Cardiac muscle cell (in vitro differentiated cells and primary cell): Measurements from ENCODE around the gene AFG1L. TPM values are rescaled to one million over a fixed set of nuclear protein-coding genes. Genes with fewer than 3 reads are reported as not detected.

Experiments used
- DNase-seq, 2 donors: peaks; one replicate each; pipeline versions ENCODE4 v3.0.0 to v3.0.0-alpha.2; 2010 to 2017; ENCODE audit warnings: low read depth in 1 of 2, low spot score in 1 of 2
- H3K27ac ChIP-seq: fragments of 200-600 bp; sonication (generic); 2 replicates; pipeline ENCODE4 v1.5.1; 2016
- H3K27me3 ChIP-seq: fragments of 200-600 bp; sonication (generic); 2 replicates; pipeline ENCODE4 v1.6.0; 2016; ENCODE audit warnings: control low read depth
- H3K36me3 ChIP-seq: fragments of 200-600 bp; sonication (generic); 2 replicates; pipeline ENCODE4 v1.5.1; 2016; ENCODE audit warnings: control low read depth
- H3K4me1 ChIP-seq: fragments of 200-600 bp; sonication (generic); 2 replicates; pipeline ENCODE4 v1.8.1; 2017; ENCODE audit warnings: low read depth, mild to moderate bottlenecking, mixed run types
- H3K4me3 ChIP-seq: fragments of 200-600 bp; sonication (generic); 2 replicates; pipeline ENCODE4 v1.5.1; 2016; ENCODE audit warnings: mild to moderate bottlenecking
- H3K9me3 ChIP-seq: fragments of 200-600 bp; sonication (generic); 2 replicates; pipeline ENCODE4 v1.5.1; 2017; ENCODE audit warnings: low read depth, mild to moderate bottlenecking, control low read depth
- CTCF ChIP-seq: IDR thresholded peaks from 2 replicates; pipeline ENCODE4 v1.5.1; 2012; ENCODE audit warnings: low read depth, mild to moderate bottlenecking, low read length
- polyA plus RNA-seq: library from polyadenylated mRNA; unstranded; fragments of >200 nt; fragmentation: Nextera tagmentation; extraction: Ambion mirVana; gene quantifications from 2 replicates; pipeline ENCODE4 v1.2.1, GENCODE V29; 2016
- total RNA-seq: library from RNA; depleted of rRNA; stranded (reverse); fragments of >200 nt; gene quantifications from 2 replicates; pipeline ENCODE4 v1.2.3, GENCODE V29; 2016

AFG1L gene
- total and polyA plus RNA-seq, 2 experiments from 2014 or later, result 7.7 to 8.8 TPM

- no peak overlapping the region for H3K4me3 ChIP-seq
- peaks cover 29% of the 10 kb centered on the region for H3K4me1 ChIP-seq
- H3K27me3 ChIP-seq, result no peaks in the 10 kb centered on the region
- no peak overlapping the region for H3K27ac ChIP-seq
- DNase-seq, result no peak
- no peaks in the 10 kb centered on the region for H3K36me3 ChIP-seq
- no peaks in the 10 kb centered on the region for H3K9me3 ChIP-seq
- TF ChIP-seq CTCF, result no peak
Observed at GRCh38 chr6:108574457-108575141, 279.7 kb downstream of the AFG1L start.

Other genes with a start within 250 kb of the AFG1L start
- 42.8 and 61.7 TPM in 2 replicates for gene OSTM1, start 220.3 kb upstream of the AFG1L start, total RNA-seq
- gene OSTM1, start 220.3 kb upstream of the AFG1L start, polyA plus RNA-seq, result 14.8 and 18.1 TPM in 2 replicates
- gene NR2E1, start 129.0 kb upstream of the AFG1L start, total RNA-seq, result not detected in 2 replicates
- gene NR2E1, start 129.0 kb upstream of the AFG1L start, polyA plus RNA-seq, result not detected in 2 replicates
- 186 and 190 TPM in 2 replicates for gene SNX3, start 34.0 kb upstream of the AFG1L start, total RNA-seq
- 322 and 402 TPM in 2 replicates for gene SNX3, start 34.0 kb upstream of the AFG1L start, polyA plus RNA-seq